HG02678 (cell line): ENCODE data around the gene FAT1.

ENCODE experiments used
- ATAC-seq: cut with Tn5 transposase; IDR thresholded peaks from one replicate; pipeline ENCODE4 v1.9.1; 2021; ENCODE audit warnings: mild to moderate bottlenecking, moderate library complexity; ENCODE audit not compliant: unreplicated experiment

FAT1 gene

GRCh38 chr4:186755550-186756519 is 32.2 kb upstream of the FAT1 start:
- ATAC-seq, result peak; percentile 65

DNA sequence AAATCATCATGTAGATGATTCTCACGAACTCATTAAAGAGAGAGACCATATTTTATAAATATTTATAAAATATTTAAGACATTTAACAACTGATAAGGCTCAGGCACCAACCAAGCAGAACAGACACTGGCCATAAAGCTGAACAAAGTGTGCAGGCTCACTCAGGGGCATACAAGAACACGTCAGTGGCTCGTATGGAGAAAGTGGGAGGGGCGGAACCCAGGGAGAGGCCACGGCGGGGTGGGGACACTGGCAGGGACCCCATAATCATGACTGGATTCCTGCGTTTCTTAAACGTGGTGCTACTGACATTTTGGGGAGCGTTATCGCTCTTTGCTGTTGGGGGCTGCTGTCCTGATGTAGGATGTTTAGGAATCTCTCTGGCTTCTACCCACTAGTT is 31.3 kb upstream of the FAT1 start:
- ATAC-seq, result no peak

- ATAC-seq, result no peak
Observed at GRCh38 chr4:186752325-186752724, 28.7 kb upstream of the FAT1 start.

- no peak for ATAC-seq
Observed at GRCh38 chr4:186749611-186750281, 26.1 kb upstream of the FAT1 start.

- ATAC-seq, result no peak
Observed at GRCh38 chr4:186746581-186746980, 22.9 kb upstream of the FAT1 start.

DNA sequence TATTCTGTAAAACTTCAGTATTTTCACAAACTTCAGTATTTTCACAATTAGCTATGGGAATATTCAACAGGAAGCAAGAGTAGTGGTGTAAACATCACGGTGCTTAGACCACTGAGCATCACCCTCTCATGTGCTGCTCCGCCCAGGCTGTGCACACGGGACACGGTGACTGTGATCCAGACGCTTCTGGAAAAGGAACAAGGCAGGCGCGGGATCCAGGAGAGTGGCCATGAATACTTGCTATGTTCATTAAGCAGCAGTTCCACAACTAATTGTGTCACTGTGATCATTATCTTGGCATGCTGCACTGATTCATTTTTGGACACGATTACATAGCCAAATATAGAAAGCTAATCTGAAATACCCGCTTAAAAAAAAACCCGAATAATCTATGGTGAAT is 19.6 kb upstream of the FAT1 start:
- no peak for ATAC-seq

DNA sequence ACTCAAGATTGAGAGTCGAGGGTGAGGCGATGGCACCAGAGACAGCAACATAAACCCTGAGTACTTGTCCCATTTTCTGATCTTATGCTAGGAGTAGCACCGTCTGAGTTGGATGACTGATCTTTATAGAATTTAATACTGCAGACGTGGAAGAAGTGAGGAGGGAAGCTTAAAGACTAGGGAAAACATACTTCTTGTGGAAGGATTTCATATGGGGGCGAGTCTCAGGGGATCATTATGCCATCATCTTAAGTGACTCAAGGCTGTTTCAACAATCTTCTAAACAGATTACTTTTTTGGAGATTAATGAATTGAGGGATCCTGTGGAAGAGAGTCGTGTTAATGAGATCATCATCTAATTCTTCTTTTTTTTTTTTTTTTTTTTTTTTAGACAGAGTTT is 17.2 kb upstream of the FAT1 start:
- no peak for ATAC-seq

DNA sequence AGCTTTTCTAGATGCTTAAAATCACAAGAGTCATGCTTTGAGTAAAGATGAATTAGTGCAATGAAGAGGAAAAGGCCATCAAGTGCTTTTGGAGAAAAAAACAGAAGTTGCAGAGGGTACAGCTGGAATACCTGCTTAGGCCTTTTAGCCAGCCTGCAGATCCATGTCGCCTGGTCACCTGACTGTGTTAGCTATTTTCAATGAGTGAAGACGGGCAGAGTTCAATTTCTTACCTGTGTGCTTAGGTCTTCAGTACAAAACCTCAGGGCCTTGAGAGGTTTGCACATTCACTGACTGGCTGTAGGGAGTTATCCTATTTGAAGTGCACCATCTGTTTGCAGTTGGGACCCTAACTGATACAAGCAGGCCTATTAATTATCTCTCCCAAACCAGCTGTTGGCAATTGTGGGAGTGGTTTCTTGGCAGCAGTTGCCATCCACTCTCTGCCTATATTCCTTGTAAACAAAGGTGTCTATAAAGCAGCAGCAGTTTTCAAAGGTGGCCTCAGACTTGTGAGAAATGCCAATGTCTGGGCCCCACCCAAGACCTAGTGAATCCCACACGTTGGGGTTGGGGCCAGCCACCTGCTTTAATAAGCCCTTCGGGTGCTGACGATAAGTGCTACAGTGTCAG is 16.3 kb upstream of the FAT1 start:
- no peak for ATAC-seq

GRCh38 chr4:186739317-186739716 is 15.7 kb upstream of the FAT1 start:
- ATAC-seq, result no peak

DNA sequence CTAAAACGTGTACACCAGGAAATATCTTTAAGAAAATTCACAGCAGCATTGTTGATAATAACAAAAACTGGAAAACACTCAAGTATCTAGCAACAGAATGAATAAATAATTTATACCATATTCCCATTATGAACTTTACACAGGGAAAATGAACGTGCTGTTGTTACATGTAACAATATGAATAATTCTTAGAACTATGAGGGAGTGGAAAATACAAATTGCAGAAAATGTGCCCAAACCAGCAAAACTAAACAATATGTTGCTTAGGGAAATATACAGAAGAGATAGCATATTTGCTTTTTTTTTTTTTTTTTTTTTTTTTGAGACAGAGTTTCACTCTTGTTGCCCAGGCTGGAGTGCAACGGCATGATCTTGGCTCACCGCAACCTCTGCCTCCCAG is 14.8 kb upstream of the FAT1 start:
- ATAC-seq, result no peak

DNA sequence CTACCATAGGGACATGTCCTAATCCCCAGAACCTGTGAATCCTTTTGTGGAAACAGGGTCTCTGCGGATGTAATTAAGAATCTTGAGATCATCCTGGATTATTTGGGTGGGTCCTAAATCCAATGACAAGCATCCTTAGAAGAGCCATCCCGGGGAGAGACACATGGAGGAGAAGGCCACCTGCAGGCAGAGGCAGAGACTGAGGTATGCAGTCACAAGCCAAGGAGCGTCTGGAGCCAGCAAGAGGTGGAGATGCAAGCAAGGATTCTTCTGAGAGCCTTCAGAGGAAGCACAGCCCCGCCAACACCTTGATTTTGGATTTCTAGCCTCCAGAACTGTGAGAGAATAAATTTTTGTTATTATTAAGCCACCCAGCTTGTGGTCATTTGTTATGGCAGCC is 13.8 kb upstream of the FAT1 start:
- no peak for ATAC-seq

- ATAC-seq, result no peak
Observed at GRCh38 chr4:186736466-186736865, 12.8 kb upstream of the FAT1 start.

DNA sequence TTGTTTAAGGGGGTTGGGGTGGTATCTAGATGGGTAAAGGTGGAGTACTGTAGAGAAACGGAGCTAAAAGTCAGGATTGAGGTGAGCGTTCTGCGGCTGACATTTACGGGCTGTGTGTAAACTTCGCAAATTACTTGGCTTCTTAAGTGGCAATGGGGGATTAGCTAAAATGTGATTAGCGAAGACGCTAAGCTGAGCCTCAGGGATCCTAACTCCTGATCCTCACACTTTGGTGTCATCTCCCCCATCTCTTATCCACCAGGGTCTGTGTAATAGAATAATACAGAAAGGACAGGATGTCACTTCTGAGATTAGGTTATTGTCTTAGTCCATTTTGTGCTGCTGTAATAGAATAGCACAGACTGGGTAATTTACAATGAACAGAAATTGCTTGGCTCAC is 10.6 kb upstream of the FAT1 start:
- ATAC-seq, result no peak

GRCh38 chr4:186733778-186734177 is 10.1 kb upstream of the FAT1 start:
- no peak for ATAC-seq

- ATAC-seq, result no peak
Observed at GRCh38 chr4:186730621-186731020, 7.0 kb upstream of the FAT1 start.

- ATAC-seq, result no peak
Observed at GRCh38 chr4:186729856-186730255, 6.2 kb upstream of the FAT1 start.

DNA sequence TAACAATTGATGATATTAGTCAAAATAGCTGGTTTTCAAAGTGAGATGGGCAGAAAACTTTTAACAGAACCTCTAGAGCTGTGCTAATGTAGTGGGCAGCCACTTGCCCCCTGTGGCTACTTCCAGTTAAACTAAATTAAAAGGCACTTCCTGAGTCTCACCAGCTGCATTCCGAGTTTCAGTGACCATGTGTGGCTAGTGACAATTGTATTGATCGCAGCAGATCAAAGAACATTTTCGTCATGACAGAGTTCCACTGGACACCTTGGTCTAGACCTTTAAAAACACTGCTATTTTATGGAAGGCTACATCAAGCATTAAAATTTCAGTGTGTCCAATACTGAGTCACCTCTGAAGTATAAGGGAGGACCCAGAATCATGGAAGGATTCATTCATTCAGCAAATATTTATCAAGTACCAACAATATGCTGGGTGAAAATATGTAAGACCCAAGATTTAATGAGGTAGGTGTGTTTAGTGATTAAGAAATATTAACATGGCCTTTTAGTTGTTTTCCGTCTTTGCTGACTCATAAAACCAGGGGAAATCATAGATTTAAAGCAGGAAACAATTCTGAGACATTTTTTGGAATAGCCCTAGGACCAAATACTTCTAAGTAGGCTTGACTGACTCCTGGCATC is 5.1 kb upstream of the FAT1 start:
- no peak for ATAC-seq

GRCh38 chr4:186727977-186728519 is 4.4 kb upstream of the FAT1 start:
- ATAC-seq, result no peak

DNA sequence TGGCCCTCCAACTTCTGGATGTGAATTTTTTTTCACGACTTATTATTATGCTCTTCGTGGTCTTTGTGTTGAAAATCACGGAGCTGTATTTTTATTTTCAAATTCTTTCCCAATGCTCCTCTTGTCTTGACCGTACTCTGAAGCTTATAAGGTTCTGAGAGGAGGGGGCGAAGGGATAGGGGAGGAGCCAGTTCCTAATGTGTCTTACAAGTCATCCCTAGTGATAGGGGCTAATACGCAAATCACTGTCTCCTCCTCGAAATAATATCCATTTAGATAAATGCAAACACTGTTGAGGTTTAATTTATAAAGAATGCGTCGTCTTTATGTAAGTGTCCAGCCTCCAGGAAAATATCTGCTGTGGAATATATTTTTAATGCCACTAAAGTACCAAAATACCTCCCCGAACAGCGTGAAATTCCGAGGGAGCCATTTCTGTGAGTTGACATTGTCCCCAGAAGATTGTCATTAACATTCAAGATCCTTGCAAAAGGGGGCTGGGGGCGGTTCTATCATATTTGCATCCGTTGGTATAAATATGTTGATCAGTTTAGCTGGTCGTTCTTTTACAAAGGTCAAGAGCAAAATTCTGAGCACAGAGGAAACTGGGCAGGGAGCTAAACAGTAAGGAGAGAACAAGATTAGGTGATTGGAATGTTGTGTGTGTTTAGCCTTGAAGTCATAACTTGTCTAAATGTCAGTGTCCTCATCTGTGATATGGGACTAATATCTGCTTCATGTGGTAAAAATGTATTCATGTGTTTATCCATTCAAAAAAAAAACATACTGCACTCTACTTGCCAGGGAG is 3.7 kb upstream of the FAT1 start:
- ATAC-seq, result no peak
